LNCAP (cell line): Measurements from ENCODE around the gene TBC1D2B.

Experiments
- TF ChIP-seq, protein P1 (sequence below): fragments of 450-650 bp; IDR thresholded peaks from 2 replicates; pipeline ENCODE4 v1.5.1; 2017; ENCODE audit warnings: mild to moderate bottlenecking

The TBC1D2B gene

GRCh38 chr15:78047761-78048627, 29.5 kb downstream of the TBC1D2B start:
- TF ChIP-seq, protein P1, sequence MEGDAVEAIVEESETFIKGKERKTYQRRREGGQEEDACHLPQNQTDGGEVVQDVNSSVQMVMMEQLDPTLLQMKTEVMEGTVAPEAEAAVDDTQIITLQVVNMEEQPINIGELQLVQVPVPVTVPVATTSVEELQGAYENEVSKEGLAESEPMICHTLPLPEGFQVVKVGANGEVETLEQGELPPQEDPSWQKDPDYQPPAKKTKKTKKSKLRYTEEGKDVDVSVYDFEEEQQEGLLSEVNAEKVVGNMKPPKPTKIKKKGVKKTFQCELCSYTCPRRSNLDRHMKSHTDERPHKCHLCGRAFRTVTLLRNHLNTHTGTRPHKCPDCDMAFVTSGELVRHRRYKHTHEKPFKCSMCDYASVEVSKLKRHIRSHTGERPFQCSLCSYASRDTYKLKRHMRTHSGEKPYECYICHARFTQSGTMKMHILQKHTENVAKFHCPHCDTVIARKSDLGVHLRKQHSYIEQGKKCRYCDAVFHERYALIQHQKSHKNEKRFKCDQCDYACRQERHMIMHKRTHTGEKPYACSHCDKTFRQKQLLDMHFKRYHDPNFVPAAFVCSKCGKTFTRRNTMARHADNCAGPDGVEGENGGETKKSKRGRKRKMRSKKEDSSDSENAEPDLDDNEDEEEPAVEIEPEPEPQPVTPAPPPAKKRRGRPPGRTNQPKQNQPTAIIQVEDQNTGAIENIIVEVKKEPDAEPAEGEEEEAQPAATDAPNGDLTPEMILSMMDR: no peak

- TF ChIP-seq, protein P1: no peak
Measured at GRCh38 chr15:78046796-78047341, 30.6 kb downstream of the TBC1D2B start.

GRCh38 chr15:78045189-78045588, 32.3 kb downstream of the TBC1D2B start:
- TF ChIP-seq, protein P1: no peak

DNA sequence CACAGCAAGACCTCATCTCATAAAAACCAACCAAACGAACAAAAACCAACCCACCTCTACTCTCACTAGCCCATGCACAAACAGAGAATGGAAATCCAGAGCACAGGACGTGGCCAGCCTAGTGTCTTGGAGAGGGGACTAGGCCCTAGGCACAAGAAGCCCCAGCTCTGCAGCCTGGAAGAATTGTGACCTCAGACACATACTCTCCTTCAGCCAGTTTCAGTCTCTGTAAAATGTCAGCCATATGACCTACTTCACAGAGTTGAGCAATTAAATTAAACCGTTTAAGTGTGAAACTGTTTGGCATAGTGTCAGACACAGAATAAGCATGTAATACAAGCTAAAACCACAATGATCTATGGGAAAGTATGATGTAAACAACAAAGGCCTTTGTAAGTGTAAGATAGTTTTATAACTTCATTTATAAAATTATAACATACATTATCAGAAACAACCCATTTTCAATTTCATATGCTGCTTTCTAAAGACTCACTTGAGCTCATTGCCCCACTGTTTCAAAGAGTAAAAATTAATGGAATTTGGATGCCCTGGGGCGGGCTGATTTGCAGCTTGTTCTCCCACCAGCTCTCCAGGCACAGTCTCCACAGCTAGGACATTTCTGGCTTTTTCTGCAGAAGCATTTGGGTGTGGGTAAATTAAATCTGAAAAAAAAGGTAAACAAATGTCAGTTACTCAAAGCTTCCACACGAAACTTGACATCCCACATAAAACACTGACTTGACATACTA, 32.9 kb downstream of the TBC1D2B start:
- TF ChIP-seq, protein P1: no peak

GRCh38 chr15:78041946-78042345, 35.6 kb downstream of the TBC1D2B start:
- TF ChIP-seq, protein P1: no peak

GRCh38 chr15:78040653-78041244, 36.8 kb downstream of the TBC1D2B start:
- TF ChIP-seq, protein P1: no peak

DNA sequence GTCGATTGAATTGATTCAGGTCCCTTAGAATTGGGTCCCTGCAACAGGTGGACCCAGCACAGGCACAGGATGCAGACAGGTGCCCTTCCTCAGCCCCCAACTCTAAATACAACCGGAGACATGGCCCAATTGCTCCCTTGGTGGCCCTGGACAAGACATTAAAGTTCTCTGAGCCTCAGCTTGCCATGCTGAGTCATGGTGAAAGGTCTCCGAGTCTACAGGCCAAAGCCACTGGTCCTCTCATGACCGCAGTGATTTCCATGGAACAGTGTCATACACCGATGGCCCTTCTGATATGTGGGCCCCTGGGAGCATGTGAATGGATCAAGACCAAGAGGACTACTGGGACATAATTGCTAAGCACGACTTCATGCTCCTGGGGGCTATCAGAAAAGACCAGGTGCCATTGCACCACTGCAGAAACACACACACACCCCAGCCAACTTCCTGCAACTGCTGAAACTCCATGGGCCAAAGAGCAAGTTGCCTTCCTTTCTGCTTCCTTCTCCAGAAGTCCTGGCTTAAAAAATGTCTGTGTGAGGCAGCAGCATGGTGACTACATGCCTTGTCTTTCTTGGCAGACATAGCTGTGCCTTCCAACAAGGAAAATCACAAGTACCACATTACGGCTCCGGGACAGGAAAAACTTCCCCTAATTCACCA, 38.8 kb downstream of the TBC1D2B start:
- TF ChIP-seq, protein P1: no peak
